SU-DHL-6 (cell line): Measurements from ENCODE around the gene PPME1.
A peak's percentile ranks its signal among the peaks of the same experiment; 100 is the strongest.

Experiments
- H2AFZ ChIP-seq: fragments of 200-600 bp; sonication (generic); 2 replicates; pipeline ENCODE4 v1.6.1; 2014; ENCODE audit warnings: low read depth, mild to moderate bottlenecking, moderate library complexity, mixed read lengths, antibody characterized with exemption, low read length; ENCODE audit not compliant: severe bottlenecking
- H3F3A ChIP-seq: fragments of 200-600 bp; shearing (Covaris generic); 2 replicates; pipeline ENCODE4 v1.6.0; 2016; ENCODE audit warnings: antibody characterized with exemption, mild to moderate bottlenecking; ENCODE audit not compliant: insufficient read depth
- H3K27ac ChIP-seq: fragments of 200-600 bp; sonication (generic); 2 replicates; pipeline ENCODE4 v1.5.1; 2016; ENCODE audit warnings: low read depth, mild to moderate bottlenecking, low read length, moderate library complexity, mixed read lengths
- H3K27me3 ChIP-seq: fragments of 200-600 bp; sonication (generic), shearing (Covaris generic); 2 replicates; pipeline ENCODE4 v1.6.0; 2014; ENCODE audit warnings: mild to moderate bottlenecking, low read length
- H3K36me3 ChIP-seq: fragments of 200-600 bp; sonication (generic); 2 replicates; pipeline ENCODE4 v1.6.1; 2014; ENCODE audit warnings: mild to moderate bottlenecking, low read length, mixed read lengths
- H3K4me2 ChIP-seq: fragments of 300-600, 200-600 bp; shearing (Covaris generic), sonication (generic); 2 replicates; pipeline ENCODE4 v1.6.0; 2014; ENCODE audit warnings: low read length, low read depth, mild to moderate bottlenecking; ENCODE audit not compliant: poor library complexity, severe bottlenecking
- H3K4me3 ChIP-seq: fragments of 200-600 bp; sonication (generic); 2 replicates; pipeline ENCODE4 v1.5.1; 2014; ENCODE audit warnings: antibody characterized with exemption, low read length, mild to moderate bottlenecking, mixed read lengths; ENCODE audit not compliant: insufficient read depth, poor library complexity, severe bottlenecking
- H3K79me2 ChIP-seq: fragments of 200-600 bp; sonication (generic); 2 replicates; pipeline ENCODE4 v1.6.1; 2014; ENCODE audit warnings: mild to moderate bottlenecking, low read length, moderate library complexity; ENCODE audit not compliant: insufficient read depth
- H3K9ac ChIP-seq: fragments of 200-600 bp; sonication (generic); 2 replicates; pipeline ENCODE4 v1.7.0; 2014; ENCODE audit warnings: mild to moderate bottlenecking, low read length
- H3K9me2 ChIP-seq: fragments of 200-600 bp; sonication (generic); replicated peaks from 2 replicates; pipeline ENCODE4 v1.6.1; 2014; ENCODE audit warnings: low read length; ENCODE audit not compliant: insufficient read depth
- H3K9me3 ChIP-seq: fragments of 200-600 bp; sonication (generic); 2 replicates; pipeline ENCODE4 v1.6.1; 2014; ENCODE audit warnings: low read length, mixed read lengths; ENCODE audit not compliant: insufficient read depth
- H4K20me1 ChIP-seq: fragments of 200-600 bp; sonication (generic); 2 replicates; pipeline ENCODE4 v1.6.1; 2014; ENCODE audit warnings: low read depth, mild to moderate bottlenecking, antibody characterized with exemption, low read length, moderate library complexity, mixed read lengths
- CTCF ChIP-seq: fragments of 200-600 bp; sonication (generic); IDR thresholded peaks from one replicate; pipeline ENCODE4 v1.5.1; 2017; ENCODE audit warnings: antibody characterized with exemption, mild to moderate bottlenecking, low read length, moderate library complexity; ENCODE audit not compliant: insufficient read depth, poor library complexity, severe bottlenecking
- EZH2phosphoT487 ChIP-seq: fragments of 200-600 bp; sonication (generic), shearing (Covaris generic); conservative IDR thresholded peaks from 2 replicates; pipeline ENCODE4 v1.6.1; 2018; ENCODE audit warnings: mild to moderate bottlenecking, antibody characterized with exemption, low read length, moderate library complexity, mixed read lengths

The PPME1 gene

GRCh38 chr11:74159642-74160041 lies 11.4 kb upstream of the PPME1 start:
- Histone ChIP-seq H3K27ac (no peak overlapping the region), H3K27me3 (no peaks in the 10 kb centered on the region), H3K79me2 (peaks cover 34% of the 10 kb centered on the region), H3K4me2 (no peak overlapping the region), H4K20me1 (no peaks in the 10 kb centered on the region; the same call in 1 of the 2 replicates), H2AFZ (no peak overlapping the region), H3K36me3 (peaks cover 21% of the 10 kb centered on the region; the same call in 1 of the 2 replicates), H3K9ac (no peak overlapping the region), H3K4me3 (no peak overlapping the region), H3K9me2 (no peaks in the 10 kb centered on the region), H3K9me3 (no peaks in the 10 kb centered on the region), H3F3A (no peaks in the 10 kb centered on the region; the same call in 1 of the 2 replicates)
- TF ChIP-seq EZH2phosphoT487 = no peak
- TF ChIP-seq CTCF = no peak

GRCh38 chr11:74162681-74163467 lies 8.2 kb upstream of the PPME1 start:
- peaks cover 19% of the 10 kb centered on the region for H3K79me2 ChIP-seq
- H3K9me2 ChIP-seq = no peaks in the 10 kb centered on the region
- no peaks in the 10 kb centered on the region for H3K9me3 ChIP-seq
- no peaks in the 10 kb centered on the region; the same call in 1 of the 2 replicates for H3F3A ChIP-seq
- H3K36me3 ChIP-seq = peaks cover 32% of the 10 kb centered on the region; the same call in 1 of the 2 replicates
- H3K9ac ChIP-seq = no peak overlapping the region
- no peaks in the 10 kb centered on the region; the same call in 1 of the 2 replicates for H4K20me1 ChIP-seq
- no peak overlapping the region for H3K27ac ChIP-seq
- H2AFZ ChIP-seq = no peak overlapping the region
- no peak overlapping the region for H3K4me2 ChIP-seq
- no peaks in the 10 kb centered on the region for H3K27me3 ChIP-seq
- H3K4me3 ChIP-seq = no peak overlapping the region
- TF ChIP-seq CTCF (no peak), EZH2phosphoT487 (no peak)

GRCh38 chr11:74168838-74169237 lies 2.3 kb upstream of the PPME1 start:
- H3K9ac ChIP-seq = peak overlapping the region; percentile 96; the same call in 1 of the 2 replicates
- H3K4me3 ChIP-seq = no peak overlapping the region

More at GRCh38 chr11:74168838-74169237, 2.3 kb upstream of the PPME1 start:
- Histone ChIP-seq H3K9me3 (no peaks in the 10 kb centered on the region), H3K9me2 (no peaks in the 10 kb centered on the region), H3K79me2 (peaks cover 42% of the 10 kb centered on the region), H3K27me3 (no peaks in the 10 kb centered on the region), H3K4me2 (peak overlapping the region; percentile 88), H3F3A (0 out of 2 replicates have a peak, but pooled peaks cover 8% of the 10 kb centered on the region), H3K27ac (no peak overlapping the region), H4K20me1 (no peaks in the 10 kb centered on the region), H2AFZ (no peak overlapping the region), H3K36me3 (peaks cover 19% of the 10 kb centered on the region; the same call in 1 of the 2 replicates)
- TF ChIP-seq CTCF = no peak
- no peak for TF ChIP-seq EZH2phosphoT487
